ENCODE measurements around the gene NAA20.
A peak's percentile ranks its signal among the peaks of the same experiment; 100 is the strongest.

- peak; percentile 70 to 80 for TF ChIP-seq CTCF (conservative IDR thresholded peaks at IDR 0.05 in 1 of 2, IDR thresholded peaks at IDR 0.05 in 1 of 2; ENCODE audit: extremely low read depth in 1 of 2, insufficient read depth in 1 of 2, low read depth in 1 of 2, low read length in 2 of 2)
- no peak for TF ChIP-seq EZH2 (IDR thresholded peaks at IDR 0.05; ENCODE audit: borderline replicate concordance, low read length)
These were observed 21.8 kb upstream of the NAA20 start for GRCh38 chr20:19995220-19995863.
